CD4-positive, alpha-beta T cell (primary cell): ENCODE data around the gene OR52B6. TPM values are rescaled to one million over a fixed set of nuclear protein-coding genes. Genes with fewer than 3 reads are reported as not detected.

Source experiments
- ATAC-seq: fragments of 200-7000 bp; cut with Tn5 transposase; one replicate; pipeline ENCODE4 v1.10.0; 2022; ENCODE audit warnings: mild to moderate bottlenecking; ENCODE audit not compliant: poor library complexity
- CTCF ChIA-PET: fragments of 350-600 bp; sonication (Branson Sonifier 250); formaldehyde crosslinking; loops from one replicate; lab custom pipeline; 2021; ENCODE audit warnings: antibody characterized with exemption, inconsistent platforms; lab: Charles Lee
- POLR2A ChIA-PET: fragments of 350-600 bp; sonication (Branson Sonifier 250); formaldehyde crosslinking; loops from one replicate; lab custom pipeline; 2021; ENCODE audit warnings: antibody characterized with exemption, inconsistent platforms; lab: Charles Lee
- DNase-seq, 14 experiments: peaks; one replicate each; pipeline ENCODE4 v3.0.0-alpha.2; 2013 to 2020; ENCODE audit warnings: mixed read lengths in 2 of 14
- H3K27ac ChIP-seq, 2 donors: one replicate each; pipeline versions ENCODE4 v1.5.1 to v1.7.0; 2013; ENCODE audit warnings: low read length in 2 of 2, low read depth in 1 of 2, mild to moderate bottlenecking in 1 of 2
- H3K27me3 ChIP-seq, 2 experiments: 1 replicate in 1 of 2; 2 replicates in 1 of 2; pipeline versions ENCODE4 v1.6.1 to v1.7.0; 2013; ENCODE audit warnings: low read length in 2 of 2, control low read depth in 1 of 2, mild to moderate bottlenecking in 1 of 2, moderate library complexity in 1 of 2; ENCODE audit not compliant: insufficient read depth in 2 of 2, control insufficient read depth in 1 of 2
- H3K36me3 ChIP-seq: one replicate; pipeline ENCODE4 v1.6.1; 2013; ENCODE audit warnings: low read length, control low read depth; ENCODE audit not compliant: insufficient read depth
- H3K4me1 ChIP-seq: one replicate; pipeline ENCODE4 v1.6.1; 2013; ENCODE audit warnings: low read length, control low read depth; ENCODE audit not compliant: insufficient read depth
- H3K4me3 ChIP-seq: one replicate; pipeline ENCODE4 v1.5.1; 2013; ENCODE audit warnings: mild to moderate bottlenecking, low read length, moderate library complexity
- H3K9me3 ChIP-seq, 2 experiments: 1 replicate in 1 of 2; 2 replicates in 1 of 2; pipeline versions ENCODE4 v1.6.1 to v1.7.0; 2013; ENCODE audit warnings: low read length in 2 of 2, mild to moderate bottlenecking in 2 of 2, control low read depth in 1 of 2, moderate library complexity in 1 of 2; ENCODE audit not compliant: control insufficient read depth in 1 of 2, insufficient read depth in 1 of 2
- H3K27ac Mint-ChIP-seq: one replicate; pipeline ENCODE4 v1.8.0; 2020; ENCODE audit warnings: mixed read lengths
- H3K27me3 Mint-ChIP-seq: one replicate; pipeline ENCODE4 v1.8.0; 2021; ENCODE audit warnings: mixed read lengths
- H3K36me3 Mint-ChIP-seq: one replicate; pipeline ENCODE4 v1.8.0; 2021; ENCODE audit warnings: low read depth, mixed read lengths
- H3K4me1 Mint-ChIP-seq: one replicate; pipeline ENCODE4 v1.8.0; 2021; ENCODE audit warnings: low read depth, mixed read lengths
- H3K4me3 Mint-ChIP-seq: one replicate; pipeline ENCODE4 v1.8.0; 2020; ENCODE audit warnings: mild to moderate bottlenecking, mixed read lengths
- H3K9me3 Mint-ChIP-seq: one replicate; pipeline ENCODE4 v1.8.0; 2020; ENCODE audit warnings: mixed read lengths
- intact Hi-C, 2 experiments: fragments of 100-400 bp; cut with DNase I in 1 of 2; cut with micrococcal nuclease in 1 of 2; formaldehyde crosslinking; loops; one replicate each; pipeline versions ENCODE4 v1.15.1 to v1.9.0; 2023 to 2025; cut with DNase I, micrococcal nuclease
- total RNA-seq, 174 experiments: library from RNA in 2 of 174; stranded (reverse) in 2 of 174; gene quantifications; one replicate each; pipeline ENCODE4 v1.2.3 and lab custom pipeline; 2021 to 2026
- TF ChIP-seq, protein P1 (sequence below): fragments of 200-600 bp; IDR thresholded peaks from one replicate; pipeline ENCODE4 v1.8.0; 2022; ENCODE audit warnings: antibody characterized with exemption, mild to moderate bottlenecking

OR52B6 gene
- total RNA-seq, 2 experiments from 2014 or later: not detected

DNA sequence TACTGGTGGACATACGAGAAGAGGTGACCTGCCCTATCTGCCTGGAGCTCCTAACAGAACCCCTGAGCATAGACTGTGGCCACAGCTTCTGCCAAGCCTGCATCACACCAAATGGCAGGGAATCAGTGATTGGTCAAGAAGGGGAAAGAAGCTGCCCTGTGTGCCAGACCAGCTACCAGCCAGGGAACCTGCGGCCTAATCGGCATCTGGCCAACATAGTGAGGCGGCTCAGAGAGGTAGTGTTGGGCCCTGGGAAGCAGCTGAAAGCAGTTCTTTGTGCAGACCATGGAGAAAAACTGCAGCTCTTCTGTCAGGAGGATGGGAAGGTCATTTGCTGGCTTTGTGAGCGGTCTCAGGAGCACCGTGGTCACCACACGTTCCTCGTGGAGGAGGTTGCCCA lies 22.6 kb downstream of the OR52B6 start:
- Histone ChIP-seq H3K4me3 (no peak overlapping the region), H3K27ac (no peak overlapping the region), H3K27me3 (peaks cover 0 to 2% of the 10 kb centered on the region in 2 experiments), H3K36me3 (no peaks in the 10 kb centered on the region), H3K9me3 (no peaks in the 10 kb centered on the region), H3K4me1 (no peaks in the 10 kb centered on the region)
- intact Hi-C loops: loop anchor here in 1 of 2 experiments (5.0 kb wide), 3 partner anchors 109 to 749 kb away; partner anchors contain the start of gene OR52E5
- Mint-ChIP-seq H3K4me1 (no peaks in the 10 kb centered on the region), H3K27ac (no peak overlapping the region), H3K27me3 (peaks cover 6% of the 10 kb centered on the region), H3K9me3 (no peaks in the 10 kb centered on the region), H3K36me3 (no peaks in the 10 kb centered on the region), H3K4me3 (no peak overlapping the region)
- POLR2A ChIA-PET: no interaction called here
- TF ChIP-seq, protein P1, sequence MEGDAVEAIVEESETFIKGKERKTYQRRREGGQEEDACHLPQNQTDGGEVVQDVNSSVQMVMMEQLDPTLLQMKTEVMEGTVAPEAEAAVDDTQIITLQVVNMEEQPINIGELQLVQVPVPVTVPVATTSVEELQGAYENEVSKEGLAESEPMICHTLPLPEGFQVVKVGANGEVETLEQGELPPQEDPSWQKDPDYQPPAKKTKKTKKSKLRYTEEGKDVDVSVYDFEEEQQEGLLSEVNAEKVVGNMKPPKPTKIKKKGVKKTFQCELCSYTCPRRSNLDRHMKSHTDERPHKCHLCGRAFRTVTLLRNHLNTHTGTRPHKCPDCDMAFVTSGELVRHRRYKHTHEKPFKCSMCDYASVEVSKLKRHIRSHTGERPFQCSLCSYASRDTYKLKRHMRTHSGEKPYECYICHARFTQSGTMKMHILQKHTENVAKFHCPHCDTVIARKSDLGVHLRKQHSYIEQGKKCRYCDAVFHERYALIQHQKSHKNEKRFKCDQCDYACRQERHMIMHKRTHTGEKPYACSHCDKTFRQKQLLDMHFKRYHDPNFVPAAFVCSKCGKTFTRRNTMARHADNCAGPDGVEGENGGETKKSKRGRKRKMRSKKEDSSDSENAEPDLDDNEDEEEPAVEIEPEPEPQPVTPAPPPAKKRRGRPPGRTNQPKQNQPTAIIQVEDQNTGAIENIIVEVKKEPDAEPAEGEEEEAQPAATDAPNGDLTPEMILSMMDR: no peak
- ATAC-seq (no peak), DNase-seq (no peak)
- CTCF ChIA-PET: interaction anchor here (1.3 kb wide), 1 partner anchor 10 kb away, joined by 3 read pairs; no protein-coding TSS in a partner anchor

GRCh38 chr11:5604896-5605295 lies 24.2 kb downstream of the OR52B6 start:
- no peaks in the 10 kb centered on the region for H3K36me3 ChIP-seq
- H3K9me3 ChIP-seq: no peaks in the 10 kb centered on the region
- Mint-ChIP-seq H3K9me3 (no peaks in the 10 kb centered on the region), H3K27ac (no peak overlapping the region), H3K36me3 (no peaks in the 10 kb centered on the region), H3K4me3 (no peak overlapping the region), H3K27me3 (no peaks in the 10 kb centered on the region), H3K4me1 (no peaks in the 10 kb centered on the region)
- DNase-seq: no peak
- TF ChIP-seq, protein P1: no peak
- peaks cover 0 to 2% of the 10 kb centered on the region in 2 experiments for H3K27me3 ChIP-seq
- no peak for ATAC-seq
- intact Hi-C loops: loop anchor here in 1 of 2 experiments (5.0 kb wide), 3 partner anchors 107 to 747 kb away; partner anchors contain the start of gene OR52E5
- H3K4me3 ChIP-seq: no peak overlapping the region
- no peaks in the 10 kb centered on the region for H3K4me1 ChIP-seq
- CTCF ChIA-PET: no interaction called here
- H3K27ac ChIP-seq: no peak overlapping the region
- POLR2A ChIA-PET: interaction anchor here (0.7 kb wide), 1 partner anchor 78 kb away, joined by 3 read pairs; no protein-coding TSS in a partner anchor

DNA sequence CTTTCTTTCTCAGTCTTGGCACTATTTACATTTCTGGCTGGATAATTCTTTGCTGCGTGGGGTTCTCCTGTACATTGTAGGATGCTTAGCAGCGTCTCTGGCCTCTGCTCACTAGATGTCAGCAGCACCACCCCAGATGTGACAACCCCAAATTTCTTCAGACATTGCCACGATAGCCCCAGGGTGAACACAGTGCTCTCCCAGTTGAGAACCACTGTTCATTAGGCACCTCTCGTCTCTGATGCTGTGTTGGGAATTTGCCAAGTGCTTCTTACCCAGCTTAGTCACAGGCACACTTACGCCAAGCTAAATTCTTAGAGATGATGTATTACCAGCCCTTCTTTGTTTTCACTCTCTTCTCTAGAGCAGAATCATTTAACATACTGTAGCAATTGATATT lies 25.2 kb downstream of the OR52B6 start:
- ATAC-seq: no peak
- H3K4me3 ChIP-seq: no peak overlapping the region
- no peaks in the 10 kb centered on the region for H3K4me1 Mint-ChIP-seq
- H3K27ac Mint-ChIP-seq: no peak overlapping the region
- H3K36me3 Mint-ChIP-seq: no peaks in the 10 kb centered on the region
- H3K9me3 ChIP-seq: no peaks in the 10 kb centered on the region
- ChIA-PET POLR2A (no interaction called here), CTCF (no interaction called here)
- intact Hi-C loops: no loop called here
- H3K4me1 ChIP-seq: no peaks in the 10 kb centered on the region
- H3K36me3 ChIP-seq: no peaks in the 10 kb centered on the region
- no peak overlapping the region for H3K27ac ChIP-seq
- H3K9me3 Mint-ChIP-seq: no peaks in the 10 kb centered on the region
- DNase-seq: no peak
- TF ChIP-seq, protein P1: no peak
- H3K27me3 Mint-ChIP-seq: no peaks in the 10 kb centered on the region
- H3K27me3 ChIP-seq: peaks cover 0 to 2% of the 10 kb centered on the region in 2 experiments
- H3K4me3 Mint-ChIP-seq: no peak overlapping the region
